Transverse colon (tissue), 4 donors: ENCODE results near the gene BCAS4. TPM values are rescaled to one million over a fixed set of nuclear protein-coding genes. Genes with fewer than 3 reads are reported as not detected.
A peak's percentile ranks its signal among the peaks of the same experiment; 100 is the strongest.

ENCODE experiments used
- DNase-seq: peaks from one replicate; pipeline ENCODE4 v3.0.0-alpha.2; 2019
- H3K27ac ChIP-seq, 4 donors: fragments of 200-600 bp; sonication (generic); 2 replicates each; pipeline ENCODE4 v1.5.1; 2016 to 2018; ENCODE audit warnings: inconsistent platforms in 4 of 4
- H3K27me3 ChIP-seq: fragments of 200-600 bp; sonication (generic); 2 replicates; pipeline ENCODE4 v1.5.1; 2017; ENCODE audit warnings: inconsistent platforms
- H3K36me3 ChIP-seq, 4 donors: fragments of 200-600 bp; sonication (generic); 2 replicates each; pipeline ENCODE4 v1.5.1; 2017 to 2019; ENCODE audit warnings: inconsistent platforms in 4 of 4
- H3K4me1 ChIP-seq, 4 donors: fragments of 200-600 bp; sonication (generic); 2 replicates each; pipeline ENCODE4 v1.5.1; 2017 to 2020; ENCODE audit warnings: inconsistent platforms in 4 of 4
- H3K4me3 ChIP-seq, 4 donors: fragments of 200-600 bp; sonication (generic); 1 replicate in 1 of 4; 2 replicates in 3 of 4; pipeline versions ENCODE4 v1.5.1 to v1.6.1; 2017 to 2019; ENCODE audit warnings: inconsistent platforms in 4 of 4
- H3K9me3 ChIP-seq, 2 donors: fragments of 200-600 bp; sonication (generic); 2 replicates each; pipeline ENCODE4 v1.5.1; 2017 to 2019; ENCODE audit warnings: inconsistent platforms in 2 of 2
- EP300 ChIP-seq: sonication (generic); formaldehyde crosslinking; IDR thresholded peaks from one replicate; pipeline ENCODE4 v1.6.1; 2017; ENCODE audit warnings: antibody characterized with exemption, low read depth
- POLR2A ChIP-seq: fragments of 450-650 bp; IDR thresholded peaks from one replicate; pipeline ENCODE4 v1.6.1; 2016; ENCODE audit warnings: antibody characterized with exemption, mild to moderate bottlenecking, moderate library complexity
- POLR2AphosphoS5 ChIP-seq, 3 donors: sonication (generic); formaldehyde crosslinking; IDR thresholded peaks; one replicate each; pipeline ENCODE4 v1.6.1; 2016; ENCODE audit warnings: antibody characterized with exemption in 3 of 3
- WGBS, 2 donors: methylation state at CpG; one replicate each; pipeline ENCODE4 v1.1.5; 2018; ENCODE audit warnings: low coverage in 1 of 2; 5-methylcytosine and 5-hydroxymethylcytosine counted together
- in situ Hi-C, 4 donors: fragments of 200-750 bp; cut with MboI; loops; one replicate each; pipeline versions ENCODE4 v1.15.0 to v1.15.1; 2017; ENCODE audit warnings: low sequenced_read_pairs in 3 of 4, low pct_ligation_motif_present in 1 of 4, low pct_unique_long_range_greater_than_20kb in 1 of 4
- intact Hi-C: fragments of 100-400 bp; cut with DNase I; formaldehyde crosslinking; loops from one replicate; pipeline ENCODE4 v1.15.1; 2023; ENCODE audit warnings: low total_unique reads
- total RNA-seq, 4 donors: library from RNA; depleted of rRNA; stranded (reverse); fragments of >200 nt; gene quantifications; one replicate each; pipeline ENCODE4 v1.1.0, GENCODE V29; 2016
- TF ChIP-seq, protein P1 (sequence below), 5 experiments: fragments of 200-600 bp in 3 of 5; fragments of 450-650 bp in 2 of 5; sonication (generic) in 3 of 5; IDR thresholded peaks; 1 replicate in 2 of 5; 2 replicates in 3 of 5; pipeline ENCODE4 v1.5.1; 2016 to 2017; ENCODE audit warnings: antibody characterized with exemption in 5 of 5, inconsistent platforms in 3 of 5, mild to moderate bottlenecking in 2 of 5, moderate library complexity in 1 of 5

The BCAS4 gene
- total RNA-seq, 4 donors from 2014 or later = 3.3 to 16.5 (median 4.0) TPM; not detected in 1

DNA sequence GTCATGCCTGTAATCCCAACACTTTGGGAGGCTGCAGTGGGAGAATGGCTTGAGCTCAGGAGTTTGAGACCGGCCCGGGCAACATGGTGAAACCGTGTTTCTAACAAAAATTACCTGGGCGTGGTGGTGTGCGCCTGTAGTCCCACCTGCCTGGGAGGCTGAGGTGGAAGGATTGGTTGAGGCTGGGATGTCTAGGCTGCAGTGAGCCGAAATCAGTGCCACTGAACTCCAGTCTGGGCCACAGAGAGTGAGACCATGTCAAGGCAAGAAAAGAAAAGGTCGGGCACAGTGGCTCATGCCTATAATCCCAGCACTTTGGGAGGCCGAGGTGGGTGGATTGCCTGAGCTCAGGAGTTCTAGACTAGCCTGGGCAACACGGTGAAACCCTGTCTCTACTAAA lies 8.2 kb upstream of the BCAS4 start:
- TF ChIP-seq EP300 (no peak), POLR2A (no peak), POLR2AphosphoS5 (IDR thresholded peaks at IDR 0.05) (no peak)
- TF ChIP-seq, protein P1, sequence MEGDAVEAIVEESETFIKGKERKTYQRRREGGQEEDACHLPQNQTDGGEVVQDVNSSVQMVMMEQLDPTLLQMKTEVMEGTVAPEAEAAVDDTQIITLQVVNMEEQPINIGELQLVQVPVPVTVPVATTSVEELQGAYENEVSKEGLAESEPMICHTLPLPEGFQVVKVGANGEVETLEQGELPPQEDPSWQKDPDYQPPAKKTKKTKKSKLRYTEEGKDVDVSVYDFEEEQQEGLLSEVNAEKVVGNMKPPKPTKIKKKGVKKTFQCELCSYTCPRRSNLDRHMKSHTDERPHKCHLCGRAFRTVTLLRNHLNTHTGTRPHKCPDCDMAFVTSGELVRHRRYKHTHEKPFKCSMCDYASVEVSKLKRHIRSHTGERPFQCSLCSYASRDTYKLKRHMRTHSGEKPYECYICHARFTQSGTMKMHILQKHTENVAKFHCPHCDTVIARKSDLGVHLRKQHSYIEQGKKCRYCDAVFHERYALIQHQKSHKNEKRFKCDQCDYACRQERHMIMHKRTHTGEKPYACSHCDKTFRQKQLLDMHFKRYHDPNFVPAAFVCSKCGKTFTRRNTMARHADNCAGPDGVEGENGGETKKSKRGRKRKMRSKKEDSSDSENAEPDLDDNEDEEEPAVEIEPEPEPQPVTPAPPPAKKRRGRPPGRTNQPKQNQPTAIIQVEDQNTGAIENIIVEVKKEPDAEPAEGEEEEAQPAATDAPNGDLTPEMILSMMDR (IDR thresholded peaks at IDR 0.05) = no peak
- Histone ChIP-seq H3K36me3 (no peaks in the 10 kb centered on the region), H3K27ac (no peak overlapping the region), H3K4me3 (no peak overlapping the region), H3K27me3 (no peaks in the 10 kb centered on the region), H3K4me1 (peaks cover 11 to 18% (median 14%) of the 10 kb centered on the region in 4 donors), H3K9me3 (no peaks in the 10 kb centered on the region)
- in situ Hi-C loops = no loop called here
- 86% methylated on average over 9 of the region's 9 CpGs; no CpG with 5 or more reads in 1 of the 2 donors for WGBS, 2 donors
- DNase-seq = no peak
- intact Hi-C loops = no loop called here

DNA sequence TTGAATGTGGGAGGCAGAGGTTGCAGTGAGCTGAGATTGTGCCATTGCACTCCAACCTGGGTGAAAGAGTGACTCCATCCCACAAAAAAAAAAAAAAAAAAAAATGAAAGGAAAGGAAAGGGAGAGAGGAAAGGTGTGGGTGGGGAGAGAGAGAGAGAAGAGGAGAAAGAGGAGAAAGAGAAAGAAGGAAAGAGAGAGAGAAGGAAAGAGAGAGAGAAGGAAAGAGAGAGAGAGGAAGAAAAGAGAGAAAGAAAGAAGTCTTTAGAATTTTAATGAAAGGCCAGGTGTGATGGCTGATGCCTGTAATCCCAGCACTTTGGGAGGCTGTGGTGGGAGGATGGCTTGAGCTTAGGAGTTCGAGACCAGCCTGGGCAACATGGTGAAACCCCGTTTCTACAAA lies 7.7 kb upstream of the BCAS4 start:
- intact Hi-C loops (no loop called here), in situ Hi-C loops (no loop called here)
- WGBS, 2 donors = 86 to 89% methylated on average over 1 to 2 of the region's 2 CpGs

GRCh38 chr20:50788045-50788991 lies 6.5 kb upstream of the BCAS4 start:
- no peak overlapping the region for H3K27ac ChIP-seq
- WGBS, 2 donors = 67 to 75% methylated on average over 15 to 18 of the region's 18 CpGs
- in situ Hi-C loops = no loop called here
- no peak overlapping the region for H3K4me3 ChIP-seq
- peaks cover 12 to 22% (median 17%) of the 10 kb centered on the region in 4 donors for H3K4me1 ChIP-seq
- no peaks in the 10 kb centered on the region for H3K27me3 ChIP-seq
- TF ChIP-seq EP300 = no peak
- no peak for TF ChIP-seq POLR2AphosphoS5 (IDR thresholded peaks at IDR 0.05)
- TF ChIP-seq, protein P1 (IDR thresholded peaks at IDR 0.05) = peak in 3 of 5 experiments; percentile 8 to 17 (median 10)
- no peak for TF ChIP-seq POLR2A
- no peaks in the 10 kb centered on the region for H3K9me3 ChIP-seq
- DNase-seq = no peak
- intact Hi-C loops = no loop called here
- H3K36me3 ChIP-seq = no peaks in the 10 kb centered on the region

More for the DNA sequence above, 7.7 kb upstream of the BCAS4 start:
- no peaks in the 10 kb centered on the region for H3K36me3 ChIP-seq
- TF ChIP-seq, protein P1 (IDR thresholded peaks at IDR 0.05) = no peak
- TF ChIP-seq EP300 = no peak
- no peak for TF ChIP-seq POLR2AphosphoS5 (IDR thresholded peaks at IDR 0.05)
- TF ChIP-seq POLR2A = no peak
- H3K27me3 ChIP-seq = no peaks in the 10 kb centered on the region
- no peak overlapping the region for H3K27ac ChIP-seq
- H3K4me1 ChIP-seq = peaks cover 11 to 18% (median 14%) of the 10 kb centered on the region in 4 donors
- no peak overlapping the region for H3K4me3 ChIP-seq
- H3K9me3 ChIP-seq = no peaks in the 10 kb centered on the region
- no peak for DNase-seq

DNA sequence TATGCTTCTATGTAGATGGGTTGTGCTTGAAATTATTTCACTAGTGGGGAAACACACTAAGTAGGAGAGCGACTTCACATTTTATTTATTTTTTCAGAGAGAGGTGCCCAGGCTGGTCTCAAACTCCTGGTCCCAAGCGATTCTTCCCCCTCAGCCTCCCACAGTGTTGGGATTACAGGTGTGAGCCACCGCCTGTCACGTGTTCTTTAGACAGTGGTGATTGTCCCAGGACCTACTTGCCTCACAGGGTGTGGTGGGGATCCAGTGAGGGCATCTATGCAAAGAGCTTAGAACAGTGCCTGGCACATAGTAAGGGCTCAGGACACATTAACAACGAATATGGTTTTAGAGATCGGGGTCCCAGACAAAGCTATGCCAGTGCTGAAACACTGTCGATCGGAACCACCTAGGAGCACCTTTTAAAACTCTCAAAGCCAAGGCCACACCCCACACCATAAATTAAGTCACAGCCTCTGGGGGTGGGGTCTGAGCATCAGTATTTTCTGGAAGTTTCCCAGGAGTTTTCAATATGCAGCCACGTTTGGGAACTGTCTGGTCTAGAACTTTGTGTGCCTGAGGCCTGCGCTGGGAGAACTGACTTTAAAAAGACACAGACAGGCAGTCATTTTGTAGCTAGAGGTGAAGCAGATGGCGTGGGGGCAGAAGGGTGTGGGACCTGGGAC lies 4.8 kb upstream of the BCAS4 start:
- peaks cover 16 to 30% (median 27%) of the 10 kb centered on the region in 4 donors for H3K4me1 ChIP-seq
- no peaks in the 10 kb centered on the region for H3K36me3 ChIP-seq
- no peaks in the 10 kb centered on the region for H3K9me3 ChIP-seq
- H3K27ac ChIP-seq = peak overlapping the region; percentile 75 to 84 (median 81)
- TF ChIP-seq, protein P1 (IDR thresholded peaks at IDR 0.05) = no peak
- TF ChIP-seq EP300 (no peak), POLR2AphosphoS5 (IDR thresholded peaks at IDR 0.05) (no peak), POLR2A (no peak)
- H3K27me3 ChIP-seq = no peaks in the 10 kb centered on the region
- in situ Hi-C loops (loop anchor here in 3 of 4 donors (5.0 to 10.0 kb wide), 2 partner anchors 142 to 145 kb away; partner anchors contain the start of gene ADNP (in 3 of the 3)), intact Hi-C loops (no loop called here)
- H3K4me3 ChIP-seq = no peak overlapping the region
- 53 to 85% methylated on average over 4 to 11 of the region's 11 CpGs for WGBS, 2 donors
- peak; percentile 15 for DNase-seq
